GM18951 (cell line): ENCODE data around the gene THAP3.

Experiments
- POLR2A ChIP-seq: IDR thresholded peaks from 4 replicates; pipeline ENCODE4 v1.6.1; 2011; ENCODE audit warnings: mild to moderate bottlenecking; ENCODE audit not compliant: insufficient read length, insufficient read depth; ENCODE audit errors: extremely low read depth
- in situ Hi-C: fragments of 300-500 bp; cut with MboI; formaldehyde crosslinking; loops from one replicate; pipeline ENCODE4 v1.12.0; 2022; ENCODE audit warnings: low sequenced_read_pairs, mixed read lengths, inconsistent platforms; ENCODE audit not compliant: unreplicated experiment

The THAP3 gene

DNA sequence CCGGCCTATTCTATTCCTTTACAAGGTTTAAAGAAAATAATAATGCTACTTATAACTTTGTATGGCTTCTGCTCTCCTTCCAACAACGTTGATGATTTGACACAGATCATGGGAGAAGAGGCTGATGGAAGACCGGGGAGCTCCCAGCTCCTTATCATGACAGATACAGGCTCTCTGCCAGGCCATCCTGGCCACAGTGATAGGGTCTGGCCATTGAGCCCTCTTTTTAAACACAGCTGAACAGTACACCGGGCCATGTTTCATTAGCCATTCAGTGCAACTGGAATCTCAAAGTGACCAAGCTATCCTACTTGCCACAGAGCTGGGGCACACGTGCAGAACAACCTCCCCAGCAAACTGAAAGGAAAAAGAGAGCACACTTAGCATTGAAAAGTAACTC is 42.0 kb downstream of the THAP3 start:
- in situ Hi-C loops, result no loop called here

DNA sequence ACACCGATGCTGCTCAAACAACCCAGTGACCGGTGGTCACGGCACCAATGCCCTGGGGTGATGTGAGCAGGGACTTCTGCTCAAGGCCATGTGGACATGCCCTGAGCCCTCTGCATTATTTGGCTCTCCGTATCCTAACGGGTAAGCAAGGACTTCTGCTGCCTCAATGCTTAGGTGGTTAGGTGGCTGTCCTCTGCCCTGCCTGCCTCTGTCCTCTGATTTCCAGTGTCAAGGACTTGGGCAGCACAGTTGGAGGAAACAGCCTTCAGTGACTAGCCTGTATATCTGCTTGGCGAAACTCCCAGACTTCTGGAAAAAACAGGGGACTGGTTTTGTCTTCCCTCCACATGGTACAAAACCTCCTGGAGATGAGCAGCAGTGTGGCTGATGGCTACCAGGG is 42.5 kb downstream of the THAP3 start:
- in situ Hi-C loops, result no loop called here
- TF ChIP-seq POLR2A, result no peak

More for the DNA sequence above, 42.0 kb downstream of the THAP3 start:
- no peak for TF ChIP-seq POLR2A

DNA sequence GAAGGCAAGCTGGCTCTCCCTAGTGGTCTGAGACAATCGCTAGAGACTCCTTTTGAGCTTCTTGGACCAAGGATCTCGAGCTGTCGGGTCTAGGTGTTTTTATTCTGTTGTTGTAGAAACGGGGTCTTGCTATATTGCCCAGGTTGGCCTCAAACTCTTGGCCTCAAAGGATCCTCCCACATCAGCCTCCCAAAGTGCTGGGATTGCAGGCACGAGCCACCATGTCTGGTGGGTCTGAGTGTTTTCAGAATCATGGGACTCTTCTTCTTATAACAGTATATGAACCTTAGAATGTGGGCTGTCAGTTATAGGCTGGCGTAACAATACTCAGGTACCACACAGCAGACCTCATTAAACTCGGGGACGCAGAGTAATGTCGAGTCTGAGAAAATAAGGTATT is 43.8 kb downstream of the THAP3 start:
- no peak for TF ChIP-seq POLR2A
- in situ Hi-C loops, result no loop called here

DNA sequence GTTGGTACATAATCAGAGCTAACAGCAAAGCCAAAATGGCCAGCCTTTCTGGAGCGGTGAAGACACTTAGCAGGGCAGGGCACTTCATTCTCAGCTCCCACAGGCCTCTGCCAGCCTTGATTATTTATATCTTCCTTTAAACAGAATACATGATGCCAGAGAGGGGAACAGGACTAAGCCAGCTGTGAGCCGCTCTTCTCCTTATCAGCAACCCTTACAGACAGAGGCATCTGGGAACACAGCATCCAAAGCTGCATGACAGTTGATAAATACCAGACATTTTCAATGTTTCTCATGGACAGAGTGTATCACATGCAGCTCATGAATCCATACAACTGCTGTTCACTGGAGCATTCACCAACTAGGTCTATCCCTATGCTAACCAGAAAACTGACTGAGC is 47.9 kb downstream of the THAP3 start:
- in situ Hi-C loops, result no loop called here
- TF ChIP-seq POLR2A, result no peak

DNA sequence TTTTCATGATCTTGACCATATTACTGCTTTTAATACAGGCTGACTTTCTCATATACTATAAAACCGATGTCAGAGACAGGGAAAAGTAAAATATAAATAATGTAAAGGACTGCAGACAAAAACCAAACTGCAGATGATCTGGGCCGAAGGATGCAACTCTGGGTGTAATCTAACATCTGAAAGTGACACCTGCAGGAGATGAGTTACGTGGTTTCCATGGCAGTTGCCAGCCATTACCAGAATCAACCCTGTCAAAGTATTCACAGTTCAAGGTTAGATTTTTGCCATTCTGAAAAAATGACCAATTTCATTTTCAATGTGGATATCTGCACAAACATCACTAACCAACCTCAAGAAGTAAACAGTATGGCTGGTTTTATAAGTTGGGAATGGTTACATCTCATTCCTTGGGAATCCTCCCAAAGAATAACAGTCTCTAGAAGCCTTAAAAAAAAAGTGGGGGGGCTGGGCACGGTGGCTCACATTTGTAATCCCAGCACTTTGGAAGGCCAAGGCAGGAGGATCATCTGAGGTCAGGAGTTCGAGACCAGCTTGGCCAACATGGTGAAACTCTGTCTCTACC is 49.2 kb downstream of the THAP3 start:
- in situ Hi-C loops, result no loop called here
- TF ChIP-seq POLR2A, result no peak

DNA sequence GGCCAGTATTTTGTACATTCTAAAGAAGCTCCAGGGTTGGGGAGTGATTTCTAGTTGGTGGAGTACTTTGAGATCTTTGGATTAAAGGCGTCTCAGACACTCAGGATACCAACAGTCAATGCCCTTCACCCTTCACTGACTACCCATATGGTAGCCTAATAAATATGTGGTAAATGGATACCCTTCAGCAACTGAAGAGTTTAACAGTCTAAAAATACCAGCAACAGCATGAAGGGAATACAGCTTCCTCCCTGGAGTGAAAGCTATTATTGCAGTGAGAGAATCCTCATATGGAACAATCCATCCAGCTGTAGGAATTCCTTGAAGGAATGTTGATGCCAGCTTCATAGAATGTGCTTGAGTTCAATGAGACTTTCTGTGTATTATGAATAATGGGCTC is 50.1 kb downstream of the THAP3 start:
- in situ Hi-C loops, result no loop called here
- no peak for TF ChIP-seq POLR2A

DNA sequence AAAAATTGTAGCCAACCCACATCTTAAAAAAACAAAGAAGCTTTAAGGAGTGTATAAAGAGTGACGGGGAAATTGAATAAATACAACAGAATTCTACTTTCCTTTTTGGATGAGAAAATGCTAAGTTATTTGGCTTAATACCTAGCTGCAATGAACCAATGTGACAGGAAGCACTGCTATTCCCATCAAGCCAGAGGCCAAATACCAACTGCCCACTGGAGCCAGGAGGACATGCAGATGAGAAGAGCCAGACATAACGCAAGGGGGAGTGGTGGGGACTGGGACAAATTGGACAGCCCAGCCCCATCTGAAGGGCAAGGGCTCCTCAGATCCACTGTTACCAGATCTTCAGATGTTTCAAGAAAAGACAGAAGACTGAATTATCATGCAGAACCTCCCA is 51.3 kb downstream of the THAP3 start:
- TF ChIP-seq POLR2A, result no peak
- in situ Hi-C loops, result no loop called here
